Smooth muscle cell (in vitro differentiated cells): ENCODE measurements around the gene SBK2. TPM values are rescaled to one million over a fixed set of nuclear protein-coding genes. Genes with fewer than 3 reads are reported as not detected.

ENCODE experiments used
- DNase-seq: peaks from one replicate; lab custom pipeline; 2025; ENCODE audit not compliant: unreplicated experiment; lab: John Stamatoyannopoulos, UW
- H2AFZ ChIP-seq: fragments of 200-600 bp; sonication (generic); 2 replicates; pipeline ENCODE4 v1.6.0; 2016; ENCODE audit warnings: antibody characterized with exemption, low read depth, mild to moderate bottlenecking
- H3F3A ChIP-seq: fragments of 200-600 bp; sonication (generic); 2 replicates; pipeline ENCODE4 v1.6.0; 2017; ENCODE audit warnings: antibody characterized with exemption, low read depth
- H3K27ac ChIP-seq: fragments of 200-600 bp; sonication (generic); 2 replicates; pipeline ENCODE4 v1.5.1; 2016; ENCODE audit warnings: low read depth, mild to moderate bottlenecking
- H3K27me3 ChIP-seq: fragments of 200-600 bp; sonication (generic); 2 replicates; pipeline ENCODE4 v1.6.1; 2016; ENCODE audit warnings: low read depth, mild to moderate bottlenecking
- H3K36me3 ChIP-seq: fragments of 200-600 bp; sonication (generic); 2 replicates; pipeline ENCODE4 v1.5.1; 2016; ENCODE audit warnings: low read depth
- H3K4me1 ChIP-seq: fragments of 200-600 bp; sonication (generic); 2 replicates; pipeline ENCODE4 v1.5.1; 2016; ENCODE audit warnings: low read depth
- H3K4me2 ChIP-seq: fragments of 200-600 bp; sonication (generic); 2 replicates; pipeline ENCODE4 v1.6.0; 2016; ENCODE audit warnings: mild to moderate bottlenecking
- H3K4me3 ChIP-seq: fragments of 200-600 bp; sonication (generic); 2 replicates; pipeline ENCODE4 v1.5.1; 2016; ENCODE audit warnings: mild to moderate bottlenecking
- H3K79me2 ChIP-seq: fragments of 200-600 bp; sonication (generic); 2 replicates; pipeline ENCODE4 v1.6.0; 2016; ENCODE audit warnings: low read depth, mild to moderate bottlenecking
- H3K9ac ChIP-seq: fragments of 200-600 bp; sonication (generic); 2 replicates; pipeline ENCODE4 v1.6.0; 2016; ENCODE audit warnings: low read depth
- H3K9me3 ChIP-seq: fragments of 200-600 bp; sonication (generic); replicated peaks from 2 replicates; pipeline ENCODE4 v1.5.1; 2016; ENCODE audit warnings: low read depth
- H4K20me1 ChIP-seq: fragments of 200-600 bp; sonication (generic); 2 replicates; pipeline ENCODE4 v1.6.0; 2016; ENCODE audit warnings: low read depth
- CTCF ChIP-seq: fragments of 200-600 bp; sonication (generic); IDR thresholded peaks from 2 replicates; pipeline ENCODE4 v1.5.1; 2017; ENCODE audit warnings: borderline replicate concordance, mild to moderate bottlenecking, antibody characterized with exemption; ENCODE audit not compliant: insufficient read depth, poor library complexity, severe bottlenecking
- WGBS: methylation state at CpG from one replicate; pipeline ENCODE4 v1.1.7; 2016; ENCODE audit warnings: low lambda C conversion rate; 5-methylcytosine and 5-hydroxymethylcytosine counted together
- polyA plus RNA-seq: library from polyadenylated mRNA; unstranded; fragments of >200 nt; fragmentation: Nextera tagmentation; extraction: Ambion mirVana; gene quantifications from 2 replicates; pipeline ENCODE4 v1.2.1, GENCODE V29; 2016
- total RNA-seq: library from RNA; depleted of rRNA; stranded (reverse); fragments of >200 nt; gene quantifications from 2 replicates; pipeline ENCODE4 v1.2.3, GENCODE V29; 2014

Gene SBK2
- total and polyA plus RNA-seq, 2 experiments from 2014 or later, result not detected

DNA sequence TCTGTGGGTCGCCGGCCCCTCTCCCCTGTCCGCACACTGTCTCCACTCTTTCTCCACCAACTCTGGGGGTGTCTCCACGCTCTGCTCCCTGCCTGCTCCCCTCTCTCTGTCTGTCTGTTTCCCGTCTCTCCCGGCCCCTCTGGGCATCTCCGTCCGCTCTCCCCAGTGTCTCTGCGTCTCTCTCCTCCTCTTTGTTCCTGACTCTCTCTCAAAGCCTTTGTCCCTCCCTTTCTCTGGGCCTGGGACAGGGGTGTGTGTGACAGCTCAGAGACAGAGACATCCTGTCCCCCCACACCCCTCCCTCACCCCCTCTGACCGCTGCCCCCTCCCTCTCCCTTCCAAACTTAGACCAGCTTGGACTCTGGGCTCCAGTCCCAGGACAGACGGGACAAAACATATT lies 9.1 kb upstream of the SBK2 start:
- no peak for TF ChIP-seq CTCF
- Histone ChIP-seq H3K27me3 (no peaks in the 10 kb centered on the region), H3F3A (no peaks in the 10 kb centered on the region), H3K4me2 (no peak overlapping the region), H3K36me3 (no peaks in the 10 kb centered on the region), H3K9me3 (no peaks in the 10 kb centered on the region), H3K4me1 (peaks cover 29% of the 10 kb centered on the region), H3K79me2 (no peaks in the 10 kb centered on the region), H2AFZ (no peak overlapping the region), H4K20me1 (no peaks in the 10 kb centered on the region), H3K27ac (no peak overlapping the region), H3K9ac (no peak overlapping the region), H3K4me3 (no peak overlapping the region)
- WGBS, result 92% methylated on average over 9 of the region's 11 CpGs
- DNase-seq, result no peak

DNA sequence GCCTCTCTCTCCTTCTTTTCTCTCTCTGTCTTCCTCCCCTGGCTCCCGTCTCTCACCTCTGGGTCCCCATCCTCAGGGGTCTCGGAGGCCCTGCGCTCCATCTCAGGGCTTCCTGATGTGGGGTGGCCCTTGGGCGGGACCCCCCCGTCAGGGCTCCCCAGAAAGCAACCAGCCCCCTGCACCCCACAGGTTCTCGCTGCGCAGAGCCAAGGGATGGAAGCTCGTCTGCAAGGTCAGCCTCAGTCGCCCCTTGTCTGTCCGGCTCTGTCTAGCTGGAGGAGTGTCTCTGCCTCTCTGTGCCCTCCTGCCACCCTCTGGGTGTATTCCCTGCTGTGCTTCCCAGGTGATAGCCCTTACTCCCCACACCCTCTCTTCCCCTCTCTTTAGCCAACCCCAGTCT lies 8.5 kb upstream of the SBK2 start, which contains the start of gene SBK3:
TSS of gene SBK3 (minus strand) at position 101 of the 400 bp plus-strand sequence. CDS start at position 101, 0 bp downstream.
- Histone ChIP-seq H3K9me3 (no peaks in the 10 kb centered on the region), H4K20me1 (no peaks in the 10 kb centered on the region), H2AFZ (no peak within 1 kb of the TSS), H3K9ac (no peak within 1 kb of the TSS), H3K4me2 (no peak within 1 kb of the TSS), H3K4me3 (no peak within 1 kb of the TSS), H3K27me3 (no peaks in the 10 kb centered on the region), H3K79me2 (no peaks in the 10 kb centered on the region), H3K27ac (no peak within 1 kb of the TSS), H3F3A (no peaks in the 10 kb centered on the region), H3K4me1 (peaks cover 24% of the 10 kb centered on the region), H3K36me3 (no peaks in the 10 kb centered on the region)
- TF ChIP-seq CTCF, result no peak
- 97% methylated on average over 9 of the region's 10 CpGs for WGBS
- DNase-seq, result no peak

- no peak overlapping the region for H3K27ac ChIP-seq
- WGBS, result 81% methylated on average over 14 of the region's 23 CpGs
- no peaks in the 10 kb centered on the region for H3K27me3 ChIP-seq
- H3K79me2 ChIP-seq, result no peaks in the 10 kb centered on the region
- H4K20me1 ChIP-seq, result no peaks in the 10 kb centered on the region
- no peak overlapping the region for H2AFZ ChIP-seq
- TF ChIP-seq CTCF, result no peak
- H3K9me3 ChIP-seq, result no peaks in the 10 kb centered on the region
- H3K4me2 ChIP-seq, result no peak overlapping the region
- H3K36me3 ChIP-seq, result no peaks in the 10 kb centered on the region
- H3K4me1 ChIP-seq, result peaks cover 19% of the 10 kb centered on the region
- H3K9ac ChIP-seq, result no peak overlapping the region
- H3F3A ChIP-seq, result no peaks in the 10 kb centered on the region
- no peak for DNase-seq
- no peak overlapping the region for H3K4me3 ChIP-seq
Measured at GRCh38 chr19:55544776-55545439, 8.0 kb upstream of the SBK2 start.

DNA sequence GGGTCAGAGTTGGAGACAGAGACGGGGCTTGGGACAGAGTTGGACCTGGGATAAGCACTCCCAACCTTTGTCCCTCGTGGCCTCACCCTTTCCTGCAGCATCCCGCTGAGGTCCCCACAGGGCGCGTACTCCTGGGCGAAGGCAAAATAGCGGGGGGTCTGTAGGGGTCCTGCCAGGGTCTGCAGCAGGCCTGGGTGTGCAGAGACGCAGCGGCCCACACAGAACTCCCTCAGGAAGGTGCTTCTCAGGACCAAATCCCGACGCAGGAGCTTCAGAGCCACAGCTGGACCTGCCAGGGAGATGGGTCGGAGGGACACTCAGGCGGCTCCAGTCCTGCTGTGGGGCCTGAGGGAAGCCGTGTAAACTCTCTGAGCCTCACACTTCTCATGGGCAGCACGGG lies 7.1 kb upstream of the SBK2 start:
- peaks cover 10% of the 10 kb centered on the region for H3K4me1 ChIP-seq
- H3K79me2 ChIP-seq, result no peaks in the 10 kb centered on the region
- no peaks in the 10 kb centered on the region for H3K36me3 ChIP-seq
- H3K9ac ChIP-seq, result no peak overlapping the region
- 87% methylated on average over 14 of the region's 15 CpGs for WGBS
- no peaks in the 10 kb centered on the region for H3K9me3 ChIP-seq
- H3K4me2 ChIP-seq, result no peak overlapping the region
- DNase-seq, result no peak
- no peak for TF ChIP-seq CTCF
- H3K27ac ChIP-seq, result no peak overlapping the region
- H4K20me1 ChIP-seq, result no peaks in the 10 kb centered on the region
- no peaks in the 10 kb centered on the region for H3K27me3 ChIP-seq
- no peaks in the 10 kb centered on the region for H3F3A ChIP-seq
- H3K4me3 ChIP-seq, result no peak overlapping the region
- no peak overlapping the region for H2AFZ ChIP-seq
